WTC11 (cell line): ENCODE results near the gene ADAMTS5.

Experiments used
- ATF2 ChIP-seq: sonication (generic); formaldehyde crosslinking; IDR thresholded peaks from 2 replicates; pipeline ENCODE4 v1.8.1; 2022; ENCODE audit warnings: low read depth, missing genetic modification reagents, borderline replicate concordance
- CTCF ChIP-seq: fragments of 200-600 bp; IDR thresholded peaks from 2 replicates; pipeline ENCODE4 v1.8.0; 2022; ENCODE audit warnings: antibody characterized with exemption
- ELF4 ChIP-seq: sonication (generic); formaldehyde crosslinking; IDR thresholded peaks from 2 replicates; pipeline ENCODE4 v1.8.1; 2022; ENCODE audit warnings: low read depth, mild to moderate bottlenecking, moderate library complexity, missing genetic modification reagents
- ESRRA ChIP-seq: sonication (generic); formaldehyde crosslinking; IDR thresholded peaks from 2 replicates; pipeline ENCODE4 v1.8.1; 2022; ENCODE audit warnings: mild to moderate bottlenecking, missing genetic modification reagents, borderline replicate concordance
- KAT7 ChIP-seq: sonication (generic); formaldehyde crosslinking; IDR thresholded peaks from 2 replicates; pipeline ENCODE4 v1.8.1; 2023; ENCODE audit warnings: missing genetic modification reagents, mild to moderate bottlenecking, borderline replicate concordance
- NR2C2 ChIP-seq: sonication (generic); formaldehyde crosslinking; IDR thresholded peaks from 2 replicates; pipeline ENCODE4 v1.8.0; 2022; ENCODE audit warnings: mild to moderate bottlenecking, missing genetic modification reagents
- SMAD3 ChIP-seq: sonication (generic); formaldehyde crosslinking; IDR thresholded peaks from 2 replicates; pipeline ENCODE4 v1.8.0; 2022; ENCODE audit warnings: missing genetic modification reagents, mild to moderate bottlenecking, borderline replicate concordance
- TP53 ChIP-seq: sonication (generic); formaldehyde crosslinking; IDR thresholded peaks from 2 replicates; pipeline ENCODE4 v1.8.1; 2023; ENCODE audit warnings: mild to moderate bottlenecking, missing genetic modification reagents
- ZBTB21 ChIP-seq: sonication (generic); formaldehyde crosslinking; IDR thresholded peaks from 2 replicates; pipeline ENCODE4 v1.8.1; 2023; ENCODE audit warnings: mild to moderate bottlenecking, missing genetic modification reagents, borderline replicate concordance
- ZNF121 ChIP-seq: sonication (generic); formaldehyde crosslinking; IDR thresholded peaks from 2 replicates; pipeline ENCODE4 v1.8.0; 2023; ENCODE audit warnings: missing genetic modification reagents
- ZNF232 ChIP-seq: sonication (generic); formaldehyde crosslinking; IDR thresholded peaks from 2 replicates; pipeline ENCODE4 v1.8.0; 2022; ENCODE audit warnings: mild to moderate bottlenecking, missing genetic modification reagents
- ZNF512 ChIP-seq: sonication (generic); formaldehyde crosslinking; IDR thresholded peaks from 2 replicates; pipeline ENCODE4 v1.8.1; 2022; ENCODE audit warnings: missing genetic modification reagents, borderline replicate concordance
- TF ChIP-seq, protein P1 (sequence below): sonication (generic); formaldehyde crosslinking; IDR thresholded peaks from 2 replicates; pipeline ENCODE4 v1.8.0; 2022; ENCODE audit warnings: mild to moderate bottlenecking, missing genetic modification reagents

- no peak for TF ChIP-seq CTCF
- no peak for TF ChIP-seq ESRRA (CRISPR knock-in tag)
- TF ChIP-seq SMAD3: no peak
- no peak for TF ChIP-seq ELF4 (CRISPR knock-in tag)
- TF ChIP-seq NR2C2 (CRISPR knock-in tag): no peak
- no peak for TF ChIP-seq TP53 (CRISPR knock-in tag)
- no peak for TF ChIP-seq ZNF512
- TF ChIP-seq ZNF232: no peak
- TF ChIP-seq ZBTB21: no peak
- TF ChIP-seq KAT7 (CRISPR knock-in tag): no peak
- no peak for TF ChIP-seq ZNF121 (CRISPR knock-in tag)
- TF ChIP-seq ATF2 (CRISPR knock-in tag): no peak
- TF ChIP-seq, protein P1, sequence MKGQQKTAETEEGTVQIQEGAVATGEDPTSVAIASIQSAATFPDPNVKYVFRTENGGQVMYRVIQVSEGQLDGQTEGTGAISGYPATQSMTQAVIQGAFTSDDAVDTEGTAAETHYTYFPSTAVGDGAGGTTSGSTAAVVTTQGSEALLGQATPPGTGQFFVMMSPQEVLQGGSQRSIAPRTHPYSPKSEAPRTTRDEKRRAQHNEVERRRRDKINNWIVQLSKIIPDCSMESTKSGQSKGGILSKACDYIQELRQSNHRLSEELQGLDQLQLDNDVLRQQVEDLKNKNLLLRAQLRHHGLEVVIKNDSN (CRISPR knock-in tag): no peak
These were observed 8.1 kb downstream of the ADAMTS5 start for GRCh38 chr21:26958788-26959187.
